GM04503 (cell line): ENCODE data around the gene THAP9.
"Not testable (repeated sequence)": the region's sequence is repeated elsewhere in the genome, so short reads cannot be mapped to it uniquely, and the experiment has no call there.

Experiments
- DNase-seq: peaks from one replicate; pipeline ENCODE4 v3.0.0-alpha.2; 2012; ENCODE audit warnings: low read depth

THAP9 gene

GRCh38 chr4:82900411-82901182, at the start of gene THAP9:
Gene THAP9 (plus strand): TSS chr4:82900735. CDS start chr4:82900803, 68 bp downstream.
- DNase-seq = peak; percentile 97

GRCh38 chr4:82851318-82851717, 49.2 kb upstream of the THAP9 start:
- DNase-seq = no peak

GRCh38 chr4:82851885-82852750, 48.4 kb upstream of the THAP9 start:
- DNase-seq = no peak

GRCh38 chr4:82852751-82853285, 47.7 kb upstream of the THAP9 start:
- no peak for DNase-seq

GRCh38 chr4:82860487-82860886, 40.0 kb upstream of the THAP9 start:
- not testable (repeated sequence) for DNase-seq

- no peak for DNase-seq
Measured at GRCh38 chr4:82861529-82861928, 39.0 kb upstream of the THAP9 start.

- no peak for DNase-seq
Measured at GRCh38 chr4:82864336-82864979, 36.1 kb upstream of the THAP9 start.

GRCh38 chr4:82865592-82865991, 34.9 kb upstream of the THAP9 start:
- peak; percentile 77 for DNase-seq

- not testable (repeated sequence) for DNase-seq
Measured at GRCh38 chr4:82866033-82866432, 34.5 kb upstream of the THAP9 start.

- DNase-seq = no peak
Measured at GRCh38 chr4:82866706-82867385, 33.7 kb upstream of the THAP9 start.

- no peak for DNase-seq
Measured at GRCh38 chr4:82868572-82868971, 32.0 kb upstream of the THAP9 start.

GRCh38 chr4:82885410-82885809, 15.1 kb upstream of the THAP9 start:
- DNase-seq = no peak

GRCh38 chr4:82886147-82886942, 14.2 kb upstream of the THAP9 start:
- no peak for DNase-seq

GRCh38 chr4:82889287-82889686, 11.2 kb upstream of the THAP9 start:
- DNase-seq = no peak

- DNase-seq = no peak
Measured at GRCh38 chr4:82890528-82890900, 10.0 kb upstream of the THAP9 start.

GRCh38 chr4:82890901-82891706, 9.4 kb upstream of the THAP9 start, which contains the start of gene SEC31A:
Gene SEC31A (minus strand): TSS chr4:82891153. CDS start chr4:82881936, 9,217 bp downstream.
- peak; percentile 59 for DNase-seq

- no peak for DNase-seq
Measured at GRCh38 chr4:82891707-82892466, 8.6 kb upstream of the THAP9 start.

- DNase-seq = no peak
Measured at GRCh38 chr4:82892467-82892802, 8.1 kb upstream of the THAP9 start.

- no peak for DNase-seq
Measured at GRCh38 chr4:82893942-82894341, 6.6 kb upstream of the THAP9 start.
